ENCODE data around the gene RBM15.

DNA sequence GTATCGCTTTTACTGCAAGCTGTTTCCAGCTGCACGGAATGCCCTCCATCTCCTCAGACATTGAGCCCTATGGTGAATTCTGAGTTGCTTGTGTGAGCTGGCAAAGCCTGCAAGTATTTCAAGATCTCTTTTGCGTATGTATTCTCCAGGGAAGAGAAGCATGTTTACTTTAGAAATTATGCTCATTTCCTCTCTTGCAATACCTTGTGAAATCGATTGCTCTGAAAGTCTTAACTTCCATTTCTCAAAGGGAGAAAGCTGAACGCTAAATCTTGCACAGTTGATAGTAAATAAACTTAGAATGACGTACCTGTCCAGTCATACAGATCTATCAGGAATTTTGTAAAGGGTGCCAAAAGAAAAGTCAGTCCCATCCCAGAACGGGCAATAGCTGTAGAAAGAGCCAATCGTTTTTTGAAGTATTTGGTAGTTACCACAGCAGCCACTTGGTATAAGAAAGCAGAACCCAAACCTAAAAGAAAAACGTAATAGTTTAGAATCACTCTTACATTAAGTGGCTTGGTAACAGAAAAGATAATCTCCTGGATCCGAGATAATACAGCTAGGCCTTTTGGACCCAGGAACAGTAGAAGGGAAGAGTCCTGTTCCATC, 41.6 kb downstream of the RBM15 start:
- TF ChIP-seq EZH2 (IDR thresholded peaks at IDR 0.05) (no peak), POLR2AphosphoS5 (IDR thresholded peaks at IDR 0.05; ENCODE audit: borderline replicate concordance, low read depth, low read length) (no peak)
